ENCODE results near the gene COL5A2. TPM values are rescaled to one million over a fixed set of nuclear protein-coding genes. Genes with fewer than 3 reads are reported as not detected.

The COL5A2 gene
- total and polyA plus RNA-seq, 10 of the 15 experiments (the other 5 are each of a cell fraction or from before 2014, with no cell fraction given): 0.04 to 0.85 (median 0.39) TPM

GRCh38 chr2:189217051-189217450, 37.5 kb upstream of the COL5A2 start:
- ChIA-PET RAD21 (ENCODE audit: unreplicated experiment) (no interaction called here), SMC1A (ENCODE audit: uncharacterized antibody, unreplicated experiment) (no interaction called here), CTCF (no interaction called here), POLR2A (no interaction called here)
- intact Hi-C loops (cut with micrococcal nuclease; ENCODE audit: unreplicated experiment): no loop called here
- Histone ChIP-seq H3K27me3 (replicated peaks in 1 of 2; ENCODE audit: control insufficient read depth in 2 of 2, insufficient read depth in 2 of 2, low read length in 1 of 2) (no peaks in the 10 kb centered on the region), H2AFZ (ENCODE audit: control insufficient read depth, low read depth, low read length) (no peak overlapping the region), H3K4me3 (no peak overlapping the region), H3K36me3 (ENCODE audit: control insufficient read depth in 2 of 2, insufficient read depth in 2 of 2, low read length in 1 of 2) (no peaks in the 10 kb centered on the region), H4K20me1 (ENCODE audit: control insufficient read depth, insufficient read depth) (no peaks in the 10 kb centered on the region), H3K9me3 (replicated peaks; ENCODE audit: control insufficient read depth, insufficient read depth, low read length) (no peaks in the 10 kb centered on the region), H3K4me2 (ENCODE audit: control insufficient read depth, insufficient read depth) (no peak overlapping the region), H3K4me1 (ENCODE audit: control insufficient read depth, insufficient read depth, low read length) (no peaks in the 10 kb centered on the region), H3K9ac (ENCODE audit: control insufficient read depth, insufficient read depth, low read length) (no peak overlapping the region), H3K27ac (ENCODE audit: control insufficient read depth, insufficient read depth) (no peak overlapping the region), H3K79me2 (ENCODE audit: control insufficient read depth, insufficient read depth, low read length) (no peaks in the 10 kb centered on the region)
- DNase-seq (ENCODE audit: low read depth, low spot score): no peak
- ATAC-seq: no peak
- BruUV-seq (replicated peaks): no TSS peak
- in situ Hi-C loops (cut with MboI): no loop called here
- no peak for FAIRE-seq
- TF ChIP-seq POLR2AphosphoS5 (IDR thresholded peaks at IDR 0.05; ENCODE audit: low read length) (no peak), MTA3 (IDR thresholded peaks at IDR 0.05; ENCODE audit: borderline replicate concordance, low read length) (no peak), SUZ12 (IDR thresholded peaks at IDR 0.05; ENCODE audit: unreplicated experiment) (no peak), LARP7 (IDR thresholded peaks at IDR 0.05) (no peak), ATF3 (IDR thresholded peaks at IDR 0.05; ENCODE audit: borderline replicate concordance, extremely low read depth, low read depth, low read length) (no peak), RB1 (IDR thresholded peaks at IDR 0.05; ENCODE audit: borderline replicate concordance) (no peak), RUNX3 (IDR thresholded peaks at IDR 0.05; ENCODE audit: low read length) (no peak), PKNOX1 (IDR thresholded peaks at IDR 0.05) (no peak), EZH2 (IDR thresholded peaks at IDR 0.05; ENCODE audit: borderline replicate concordance, control insufficient read depth, low read depth, low read length) (no peak), ZBED1 (IDR thresholded peaks at IDR 0.05; ENCODE audit: borderline replicate concordance) (no peak), RAD51 (IDR thresholded peaks at IDR 0.05) (no peak), CBFB (IDR thresholded peaks at IDR 0.05; ENCODE audit: low read depth) (no peak), IRF4 (IDR thresholded peaks at IDR 0.05; ENCODE audit: low read depth, low read length) (no peak), CHD4 (IDR thresholded peaks at IDR 0.05) (no peak), CHD1 (IDR thresholded peaks at IDR 0.05; ENCODE audit: low read depth, low read length) (no peak)
- TF ChIP-seq, protein P1, sequence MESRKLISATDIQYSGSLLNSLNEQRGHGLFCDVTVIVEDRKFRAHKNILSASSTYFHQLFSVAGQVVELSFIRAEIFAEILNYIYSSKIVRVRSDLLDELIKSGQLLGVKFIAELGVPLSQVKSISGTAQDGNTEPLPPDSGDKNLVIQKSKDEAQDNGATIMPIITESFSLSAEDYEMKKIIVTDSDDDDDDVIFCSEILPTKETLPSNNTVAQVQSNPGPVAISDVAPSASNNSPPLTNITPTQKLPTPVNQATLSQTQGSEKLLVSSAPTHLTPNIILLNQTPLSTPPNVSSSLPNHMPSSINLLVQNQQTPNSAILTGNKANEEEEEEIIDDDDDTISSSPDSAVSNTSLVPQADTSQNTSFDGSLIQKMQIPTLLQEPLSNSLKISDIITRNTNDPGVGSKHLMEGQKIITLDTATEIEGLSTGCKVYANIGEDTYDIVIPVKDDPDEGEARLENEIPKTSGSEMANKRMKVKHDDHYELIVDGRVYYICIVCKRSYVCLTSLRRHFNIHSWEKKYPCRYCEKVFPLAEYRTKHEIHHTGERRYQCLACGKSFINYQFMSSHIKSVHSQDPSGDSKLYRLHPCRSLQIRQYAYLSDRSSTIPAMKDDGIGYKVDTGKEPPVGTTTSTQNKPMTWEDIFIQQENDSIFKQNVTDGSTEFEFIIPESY (IDR thresholded peaks at IDR 0.05): no peak
- 43% methylated on average over 3 of the region's 3 CpGs for WGBS (ENCODE audit: insufficient coverage, insufficient replicate concordance, low lambda C conversion rate, missing lambda C conversion rate)

Data from GM12878 (cell line).